ENCODE data around the gene CTNNA2. TPM values are rescaled to one million over a fixed set of nuclear protein-coding genes. Genes with fewer than 3 reads are reported as not detected.

The CTNNA2 gene
- total RNA-seq, 4 donors from 2014 or later = not detected

DNA sequence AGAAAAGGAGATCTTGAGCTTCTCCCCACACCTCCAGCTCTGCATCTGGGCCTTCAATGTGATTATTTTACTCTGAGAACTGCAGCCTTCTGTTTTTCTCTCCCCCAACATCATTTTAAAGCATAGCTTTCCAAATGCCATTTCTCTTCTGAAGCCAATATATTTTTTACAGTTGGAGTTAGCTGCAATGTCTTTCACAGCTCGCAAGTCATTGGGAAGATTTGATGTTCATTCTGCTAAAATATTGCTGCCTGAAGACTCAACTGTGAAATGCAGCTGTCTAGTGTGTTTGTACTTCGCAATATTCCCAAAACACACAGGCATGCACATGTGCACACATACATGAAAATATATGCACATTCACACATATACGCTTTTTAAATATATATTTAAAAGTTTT lies 496.4 kb downstream of the CTNNA2 start:
- TF ChIP-seq, protein P1, sequence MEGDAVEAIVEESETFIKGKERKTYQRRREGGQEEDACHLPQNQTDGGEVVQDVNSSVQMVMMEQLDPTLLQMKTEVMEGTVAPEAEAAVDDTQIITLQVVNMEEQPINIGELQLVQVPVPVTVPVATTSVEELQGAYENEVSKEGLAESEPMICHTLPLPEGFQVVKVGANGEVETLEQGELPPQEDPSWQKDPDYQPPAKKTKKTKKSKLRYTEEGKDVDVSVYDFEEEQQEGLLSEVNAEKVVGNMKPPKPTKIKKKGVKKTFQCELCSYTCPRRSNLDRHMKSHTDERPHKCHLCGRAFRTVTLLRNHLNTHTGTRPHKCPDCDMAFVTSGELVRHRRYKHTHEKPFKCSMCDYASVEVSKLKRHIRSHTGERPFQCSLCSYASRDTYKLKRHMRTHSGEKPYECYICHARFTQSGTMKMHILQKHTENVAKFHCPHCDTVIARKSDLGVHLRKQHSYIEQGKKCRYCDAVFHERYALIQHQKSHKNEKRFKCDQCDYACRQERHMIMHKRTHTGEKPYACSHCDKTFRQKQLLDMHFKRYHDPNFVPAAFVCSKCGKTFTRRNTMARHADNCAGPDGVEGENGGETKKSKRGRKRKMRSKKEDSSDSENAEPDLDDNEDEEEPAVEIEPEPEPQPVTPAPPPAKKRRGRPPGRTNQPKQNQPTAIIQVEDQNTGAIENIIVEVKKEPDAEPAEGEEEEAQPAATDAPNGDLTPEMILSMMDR (IDR thresholded peaks at IDR 0.05; ENCODE audit: low read depth) = no peak

DNA sequence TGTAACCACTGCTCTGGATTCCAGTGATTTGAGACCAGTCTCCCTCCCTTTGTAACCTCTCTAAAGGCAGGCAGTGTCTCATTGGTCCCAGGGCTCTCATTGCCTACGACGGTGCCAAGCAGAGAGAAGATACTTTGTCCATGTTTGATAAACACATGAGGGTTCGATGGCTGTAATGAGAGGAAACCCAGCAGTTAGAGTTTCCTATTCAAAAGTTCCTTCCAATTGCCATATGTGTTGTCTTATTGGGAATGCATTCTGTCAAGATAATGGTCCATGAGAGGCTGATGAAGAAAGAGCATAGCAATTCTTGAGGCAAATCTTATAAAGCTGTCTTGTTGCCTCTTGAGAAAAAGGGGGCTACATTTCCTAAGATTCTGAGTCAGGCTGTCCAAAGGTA lies 499.2 kb downstream of the CTNNA2 start:
- TF ChIP-seq, protein P1 (IDR thresholded peaks at IDR 0.05; ENCODE audit: low read depth) = no peak

DNA sequence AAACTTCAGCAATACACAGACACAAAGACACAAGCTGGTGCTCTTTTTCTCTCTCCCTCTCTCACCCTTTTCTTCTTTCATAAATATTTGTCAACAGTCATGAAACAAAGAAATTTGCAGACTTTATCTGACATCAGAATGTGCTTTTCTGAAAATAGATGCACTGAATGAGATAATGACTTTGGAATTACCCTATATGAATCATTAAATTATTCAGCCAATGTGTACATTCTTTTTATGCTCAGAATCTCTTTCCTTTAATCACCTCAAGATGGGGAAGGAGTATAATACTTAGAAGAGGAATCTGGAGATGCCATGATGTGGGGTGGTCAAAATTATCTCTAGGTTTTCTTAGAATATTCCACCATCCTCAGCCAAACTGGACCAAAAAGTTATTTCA lies 501.8 kb downstream of the CTNNA2 start:
- TF ChIP-seq, protein P1 (IDR thresholded peaks at IDR 0.05; ENCODE audit: low read depth) = no peak

DNA sequence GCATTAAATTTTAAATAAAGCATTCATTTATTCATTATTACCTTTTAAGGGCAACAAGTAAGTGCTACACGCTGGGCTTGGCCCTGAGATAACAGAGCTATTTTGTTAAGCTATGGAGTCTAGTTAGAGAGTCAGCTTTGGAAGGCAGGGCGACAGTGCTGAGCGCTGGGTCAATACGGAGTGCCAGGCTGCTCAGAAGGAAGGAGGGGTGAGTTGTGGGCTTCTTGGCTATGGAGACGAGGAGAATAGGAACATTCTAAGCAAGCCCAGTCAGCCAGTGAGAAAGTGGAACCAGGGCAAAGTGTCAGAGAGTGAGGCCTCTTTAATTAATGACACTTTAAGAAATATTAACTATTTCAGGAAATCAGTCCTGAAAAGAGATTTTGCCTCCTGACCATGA lies 503.3 kb downstream of the CTNNA2 start:
- TF ChIP-seq, protein P1 (IDR thresholded peaks at IDR 0.05; ENCODE audit: low read depth) = no peak

DNA sequence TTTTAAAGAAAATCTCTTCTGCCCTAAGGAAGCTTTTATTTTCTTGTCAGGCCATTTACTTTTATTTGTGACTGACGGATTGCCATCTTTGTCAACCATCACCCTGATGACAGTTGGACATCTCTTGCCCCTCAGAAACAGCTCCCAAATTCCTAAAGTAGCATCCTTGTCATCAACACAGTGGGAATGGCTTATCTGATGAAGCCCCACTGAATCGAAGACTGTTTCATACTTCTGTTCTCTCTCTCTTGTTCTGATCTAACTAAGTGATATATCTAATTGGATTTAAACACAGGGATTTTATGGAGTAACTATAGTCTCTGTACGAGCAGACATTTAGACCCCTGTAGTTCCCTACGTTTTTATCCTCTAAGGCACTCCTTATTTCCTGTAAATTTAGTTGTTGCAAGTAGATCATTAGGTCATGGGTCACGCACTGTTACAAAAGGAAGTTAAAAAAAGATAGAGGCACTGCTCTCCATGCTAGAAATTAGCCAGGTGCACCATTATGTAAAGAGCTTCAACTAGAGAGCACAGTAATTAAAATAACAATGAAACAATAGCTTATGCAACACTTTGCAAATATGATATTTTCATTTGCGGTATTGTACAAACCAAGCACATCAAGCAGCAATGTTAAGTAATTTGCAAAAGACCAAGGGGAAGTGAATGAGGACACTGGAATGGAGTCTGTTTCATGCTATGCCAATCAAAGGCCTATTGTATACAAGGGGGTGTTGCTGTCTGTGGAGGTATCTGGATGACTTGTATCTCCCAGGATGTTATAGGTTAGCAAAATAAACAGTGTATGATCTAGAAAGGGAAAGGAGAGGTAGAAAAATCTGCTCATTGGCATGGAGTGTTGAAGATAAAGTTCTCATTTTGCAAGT lies 507.0 kb downstream of the CTNNA2 start:
- TF ChIP-seq, protein P1 (IDR thresholded peaks at IDR 0.05; ENCODE audit: low read depth) = no peak

DNA sequence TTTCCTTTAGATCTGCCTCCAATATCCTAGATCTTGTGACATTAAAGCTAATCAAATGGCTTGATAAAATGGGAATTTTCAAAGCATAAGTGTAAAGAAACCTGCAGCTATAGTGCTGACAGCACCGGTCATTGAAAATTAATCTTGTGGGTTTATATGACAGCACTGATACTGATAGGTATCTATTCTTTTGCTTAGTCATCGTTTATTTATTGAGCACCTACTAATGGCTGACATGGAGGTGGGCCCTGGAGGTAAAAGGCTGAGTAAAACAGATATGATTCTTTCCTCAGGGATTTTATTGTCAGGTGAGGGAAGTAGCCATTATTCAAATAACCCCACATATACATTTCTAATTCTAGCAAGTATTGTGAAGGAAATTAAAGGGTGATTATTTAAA lies 509.2 kb downstream of the CTNNA2 start:
- TF ChIP-seq, protein P1 (IDR thresholded peaks at IDR 0.05; ENCODE audit: low read depth) = no peak

DNA sequence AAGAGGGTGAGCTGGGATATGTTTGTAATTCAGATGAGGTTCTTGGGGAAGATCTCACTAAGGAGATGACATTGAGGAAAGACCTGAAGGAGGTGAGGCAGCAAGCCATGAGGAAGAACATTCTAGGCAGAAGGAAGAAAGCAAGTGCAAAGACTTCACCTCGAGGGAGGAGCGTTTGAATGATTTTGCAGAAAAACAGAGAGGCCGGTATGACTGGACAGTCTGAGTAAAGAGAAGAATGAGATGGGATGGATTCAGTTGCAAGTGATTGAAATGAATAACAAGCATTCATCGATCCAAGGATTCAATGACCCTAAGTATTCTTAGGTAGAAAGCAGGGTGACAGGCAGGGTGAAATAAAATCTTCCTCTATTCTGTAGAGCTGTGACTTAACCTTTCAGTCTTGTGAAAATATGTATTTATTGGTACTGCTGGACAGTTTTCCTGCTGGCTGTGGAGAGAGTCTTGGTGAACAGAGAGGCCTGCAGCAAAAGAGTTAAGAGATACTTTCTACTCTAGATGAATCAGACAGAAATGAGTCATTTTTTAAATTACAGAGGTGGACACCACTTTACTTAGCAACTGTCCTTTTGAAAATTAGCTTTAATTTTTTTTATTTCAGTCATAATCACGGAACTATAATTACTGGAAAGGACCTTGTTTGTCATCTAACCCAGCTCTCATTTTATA lies 513.3 kb downstream of the CTNNA2 start:
- TF ChIP-seq, protein P1 (IDR thresholded peaks at IDR 0.05; ENCODE audit: low read depth) = no peak

All from subcutaneous adipose tissue (tissue), 4 donors.